Lung microvascular endothelial cell (primary cell): ENCODE data around the gene GRID2. TPM values are rescaled to one million over a fixed set of nuclear protein-coding genes. Genes with fewer than 3 reads are reported as not detected.
"Not testable (repeated sequence)": the region's sequence is repeated elsewhere in the genome, so short reads cannot be mapped to it uniquely, and the experiment has no call there.

Experiments
- DNase-seq, 2 donors: peaks; one replicate each; pipeline versions ENCODE4 v3.0.0 to v3.0.0-alpha.2; 2010; ENCODE audit warnings: low read depth in 2 of 2
- total RNA-seq: library from RNA; depleted of rRNA; stranded (reverse); fragments of >200 nt; gene quantifications from 2 replicates; pipeline ENCODE4 v1.2.1, GENCODE V29; 2014

GRID2 gene
- total RNA-seq, 1 donor from 2014 or later = not detected

DNA sequence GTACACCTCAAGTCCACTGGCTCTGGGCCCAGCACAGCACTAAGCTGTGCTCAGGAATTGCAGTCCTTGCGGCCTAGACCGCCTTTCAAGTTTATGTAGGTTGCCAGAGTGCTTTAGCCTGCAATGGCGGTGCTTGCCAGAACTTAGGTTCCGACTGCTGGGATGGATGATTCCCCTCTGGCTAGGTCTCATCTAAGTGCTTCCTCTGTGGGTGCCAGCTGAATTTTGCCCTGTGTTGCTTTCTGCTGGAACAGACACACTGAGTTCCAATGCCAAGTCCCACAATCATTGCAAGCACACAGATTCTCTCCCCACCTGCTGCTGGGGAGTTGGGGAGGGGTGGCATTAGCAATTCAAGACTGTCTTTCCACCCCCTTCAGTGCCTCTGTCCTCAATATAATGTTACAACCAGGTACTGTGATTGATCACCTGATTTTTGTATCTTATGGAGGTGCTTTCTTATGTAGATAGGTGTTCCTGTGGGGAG, 129.5 kb downstream of the GRID2 start:
- no peak for DNase-seq

DNA sequence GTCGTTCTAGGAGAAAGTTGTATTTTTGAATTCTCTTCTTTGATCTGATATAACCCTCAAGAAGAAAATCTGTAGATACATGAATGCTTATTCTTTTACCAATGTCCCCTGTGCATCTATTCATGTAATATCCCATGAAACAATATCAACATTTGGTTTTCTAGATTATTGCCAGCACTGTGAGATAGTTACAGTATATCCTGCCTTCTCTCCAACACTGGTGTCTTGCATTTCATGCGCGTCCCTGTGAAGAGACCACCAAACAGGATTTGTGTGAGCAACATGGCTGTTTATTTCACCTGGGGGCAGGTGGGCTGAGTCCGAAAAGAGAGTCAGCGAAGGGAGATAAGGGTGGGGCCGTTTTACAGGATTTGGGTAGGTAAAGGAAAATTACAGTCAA, 135.0 kb downstream of the GRID2 start:
- DNase-seq = not testable (repeated sequence)

DNA sequence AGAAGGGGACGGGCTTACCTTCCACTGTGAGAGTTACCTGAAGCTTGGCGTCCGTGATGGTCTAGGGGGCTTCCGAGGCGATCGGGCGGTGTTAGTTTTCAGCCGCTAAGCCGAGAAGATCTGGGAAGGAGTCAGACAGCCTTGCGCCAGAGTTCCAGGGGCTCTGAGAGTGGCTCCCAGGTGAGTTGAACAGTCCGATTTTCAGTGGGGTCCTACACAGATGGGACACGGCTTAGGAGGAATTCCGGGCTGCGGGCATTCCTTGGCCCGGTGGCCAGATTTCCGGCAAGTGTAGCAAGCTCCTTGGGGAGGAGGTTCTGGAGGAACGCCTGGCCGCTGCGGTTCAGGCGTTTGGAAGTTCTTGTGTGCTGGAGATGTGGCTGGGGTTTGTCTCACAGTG, 138.4 kb downstream of the GRID2 start:
- DNase-seq = not testable (repeated sequence)

- DNase-seq = not testable (repeated sequence)
Measured at GRCh38 chr4:92444143-92444843, 140.5 kb downstream of the GRID2 start.

GRCh38 chr4:92445127-92445526, 141.4 kb downstream of the GRID2 start:
- DNase-seq = no peak

DNA sequence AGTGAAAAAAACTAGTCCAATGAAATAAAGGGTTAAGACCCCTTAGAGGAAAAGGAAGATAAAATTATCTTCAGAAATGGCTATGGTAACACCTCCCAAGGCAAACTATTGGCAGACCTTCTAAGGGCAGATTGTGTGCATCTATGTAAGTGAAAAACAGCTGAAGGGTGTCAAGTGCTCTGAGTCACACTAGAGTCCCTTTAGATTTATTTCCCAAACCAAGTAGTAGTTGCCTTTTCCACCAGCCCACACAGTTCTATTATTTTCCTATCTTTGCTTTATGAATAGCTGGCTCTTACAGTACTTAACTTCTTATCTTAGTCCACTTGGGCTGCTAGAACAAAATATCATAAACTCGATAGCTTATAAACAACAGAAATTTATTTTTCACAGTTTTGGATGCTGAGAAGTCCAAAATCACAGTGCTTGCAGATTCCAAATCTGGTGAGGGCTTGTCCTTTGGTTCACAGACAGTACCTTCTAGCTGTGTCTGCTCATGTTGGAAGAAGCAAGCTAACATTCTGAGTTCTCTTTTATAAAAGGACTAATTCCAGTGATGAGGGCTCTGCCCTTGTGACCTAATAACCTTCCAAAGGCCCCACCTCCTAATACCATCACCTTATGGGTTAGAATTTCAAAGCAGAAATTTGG, 143.6 kb downstream of the GRID2 start:
- no peak for DNase-seq

GRCh38 chr4:92448176-92448575, 144.4 kb downstream of the GRID2 start:
- DNase-seq = not testable (repeated sequence)

DNA sequence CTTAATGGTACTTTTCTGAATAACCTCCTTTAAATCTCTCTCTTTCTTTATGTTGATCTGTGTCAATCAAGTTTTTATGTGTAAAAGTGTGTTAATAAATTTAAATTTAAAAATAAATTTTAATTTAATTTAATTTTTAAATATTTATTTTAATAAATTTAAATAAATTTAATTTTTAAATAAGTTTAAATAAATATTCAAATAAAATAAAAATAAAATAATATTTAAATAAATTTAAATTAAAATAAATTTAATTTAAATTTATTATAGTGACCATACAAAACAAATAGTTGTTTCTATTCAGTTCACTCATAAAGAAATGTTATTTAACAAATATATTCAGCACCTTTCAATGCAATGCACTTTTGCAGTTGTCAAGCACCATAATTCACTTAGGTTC, 146.9 kb downstream of the GRID2 start:
- DNase-seq = no peak

- no peak for DNase-seq
Measured at GRCh38 chr4:92451782-92452181, 148.0 kb downstream of the GRID2 start.

DNA sequence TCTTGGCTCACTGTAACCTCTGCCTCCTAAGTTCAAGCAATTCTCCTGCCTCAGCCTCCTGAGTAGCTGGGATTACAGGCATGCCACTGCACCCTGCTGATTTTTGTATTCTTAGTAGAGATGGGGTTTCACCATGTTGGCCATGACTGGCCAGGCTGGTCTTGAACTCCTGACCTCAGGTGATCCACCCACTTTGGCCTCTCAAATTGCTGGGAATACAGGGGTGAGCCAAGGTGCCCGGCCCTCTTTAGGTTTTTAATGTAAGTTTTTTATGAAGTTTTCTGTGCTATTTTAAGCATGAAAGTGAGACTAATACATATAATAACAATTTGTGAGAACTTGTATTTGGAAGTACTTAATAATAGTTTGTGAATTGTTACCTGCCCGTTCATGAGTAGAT, 148.6 kb downstream of the GRID2 start:
- not testable (repeated sequence) for DNase-seq

DNA sequence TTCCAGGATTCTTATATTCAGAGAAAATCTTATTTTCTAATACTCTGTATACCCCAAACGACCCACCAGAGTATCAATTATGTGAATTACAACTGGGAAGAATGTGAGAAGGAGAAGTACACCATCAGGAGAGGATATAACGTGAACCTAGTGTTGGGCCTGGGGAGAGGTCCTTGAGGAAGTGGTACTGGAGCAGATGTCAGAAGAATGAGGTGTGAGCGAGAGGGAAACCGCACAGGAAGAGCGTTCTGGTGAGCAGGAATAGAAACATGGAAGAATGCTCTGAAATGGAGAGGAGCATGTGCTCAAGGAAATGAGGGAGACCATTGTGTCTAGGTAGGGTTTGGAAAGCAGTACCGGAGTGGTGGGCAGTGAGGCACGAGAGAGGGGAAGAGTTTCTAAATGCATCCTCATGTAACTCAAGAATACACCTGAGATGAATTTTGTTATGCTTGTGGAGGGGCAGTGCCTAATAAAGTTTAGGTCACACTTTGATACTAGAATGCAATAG, 151.6 kb downstream of the GRID2 start:
- no peak for DNase-seq

- no peak for DNase-seq
Measured at GRCh38 chr4:92455951-92456350, 152.2 kb downstream of the GRID2 start.

- DNase-seq = no peak
Measured at GRCh38 chr4:92461732-92462131, 158.0 kb downstream of the GRID2 start.

DNA sequence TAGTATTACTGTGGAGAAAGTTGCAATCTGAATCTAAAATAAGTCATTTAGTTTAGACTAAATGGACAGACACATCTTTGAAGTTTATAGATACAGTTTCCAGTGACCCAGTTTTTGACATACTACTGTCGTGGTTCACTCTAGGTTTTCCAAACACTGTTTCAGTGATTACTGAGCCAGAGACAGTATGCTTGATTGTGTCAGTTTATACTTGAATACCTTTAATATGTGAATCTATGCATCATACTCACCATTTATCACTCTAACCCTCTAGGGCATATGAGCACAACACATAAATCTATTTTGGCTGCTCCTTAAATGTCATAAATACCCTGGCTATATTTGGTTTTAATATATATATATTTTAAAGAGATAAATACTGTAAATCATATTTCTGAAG, 173.5 kb downstream of the GRID2 start:
- DNase-seq = no peak

DNA sequence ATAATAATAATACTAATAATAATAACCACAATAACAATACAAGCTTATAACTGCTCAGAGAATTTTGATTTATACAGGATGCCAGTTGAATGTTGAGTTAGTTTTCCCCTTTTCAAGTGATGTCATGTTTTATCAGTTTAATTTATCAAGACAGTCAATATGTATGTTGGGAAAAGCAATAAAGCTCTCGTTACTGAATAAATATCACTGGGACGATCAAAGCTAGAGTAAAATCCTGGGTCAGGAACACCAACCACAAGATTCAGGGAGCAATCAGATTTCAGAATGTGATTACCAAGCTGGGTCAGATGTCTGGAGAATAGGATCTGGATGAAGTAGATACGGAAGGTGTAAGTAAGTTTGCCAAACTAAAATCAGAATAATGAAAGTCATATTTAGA, 179.6 kb downstream of the GRID2 start:
- DNase-seq = no peak

GRCh38 chr4:92488496-92488895, 184.7 kb downstream of the GRID2 start:
- no peak for DNase-seq

DNA sequence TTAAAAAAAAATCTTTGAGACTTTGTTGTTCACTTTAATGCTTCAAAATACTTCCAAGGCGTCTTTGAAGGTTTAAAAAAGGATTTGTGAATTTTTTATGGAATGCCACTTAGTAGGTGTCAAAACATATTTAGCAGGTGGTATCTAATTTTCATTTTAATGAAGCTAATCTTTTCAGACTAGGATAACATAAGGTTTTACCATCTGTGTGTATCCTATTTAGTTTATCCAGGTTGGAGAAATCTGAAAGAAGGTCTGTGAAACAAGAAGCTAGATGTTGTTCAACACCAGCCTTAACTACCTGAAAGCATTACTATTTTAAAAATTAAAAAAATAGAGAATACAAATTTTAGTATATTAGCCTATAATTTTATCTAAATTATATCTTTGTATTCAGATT, 193.4 kb downstream of the GRID2 start:
- no peak for DNase-seq

- no peak for DNase-seq
Measured at GRCh38 chr4:92501456-92501855, 197.7 kb downstream of the GRID2 start.

DNA sequence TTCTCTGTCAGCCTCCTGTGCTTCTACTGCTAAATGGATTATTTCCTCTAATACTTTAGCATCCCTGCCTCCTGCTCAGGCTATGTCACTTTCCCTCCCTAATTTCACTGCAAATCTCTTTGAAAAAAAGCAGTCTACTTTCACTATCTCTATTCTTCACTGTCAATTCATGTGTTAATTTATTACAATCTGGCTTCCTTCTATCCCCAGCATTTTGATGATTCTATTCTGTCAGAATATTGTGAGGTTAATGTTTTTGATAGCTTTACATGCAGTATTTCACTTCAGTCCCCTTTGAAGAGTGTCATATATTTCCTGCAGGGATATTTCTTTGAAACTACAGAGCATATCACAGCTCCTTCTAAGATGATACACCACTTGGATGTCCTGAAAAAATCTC, 203.2 kb downstream of the GRID2 start:
- DNase-seq = no peak

GRCh38 chr4:92514627-92515026, 210.9 kb downstream of the GRID2 start:
- DNase-seq = no peak

GRCh38 chr4:92516450-92516849, 212.7 kb downstream of the GRID2 start:
- no peak for DNase-seq

DNA sequence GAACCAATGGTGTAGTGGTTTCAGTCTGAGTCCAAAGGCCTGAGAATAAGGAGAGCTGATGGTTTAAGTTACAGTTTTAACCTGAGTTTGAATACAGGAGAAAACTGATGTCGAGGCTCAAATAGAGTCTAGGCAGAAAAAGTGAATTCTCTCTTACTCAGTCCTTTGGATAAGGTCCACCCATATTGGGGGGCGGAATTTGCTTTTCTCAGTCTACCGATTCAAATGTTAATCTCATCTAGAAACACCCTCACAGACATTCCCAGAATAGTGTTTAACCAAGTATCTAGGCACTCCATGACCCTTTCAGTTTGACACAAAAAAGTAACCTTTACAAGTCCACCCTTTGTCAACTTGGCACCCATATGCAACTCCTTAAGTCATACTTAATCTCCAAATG, 216.0 kb downstream of the GRID2 start:
- DNase-seq = no peak

DNA sequence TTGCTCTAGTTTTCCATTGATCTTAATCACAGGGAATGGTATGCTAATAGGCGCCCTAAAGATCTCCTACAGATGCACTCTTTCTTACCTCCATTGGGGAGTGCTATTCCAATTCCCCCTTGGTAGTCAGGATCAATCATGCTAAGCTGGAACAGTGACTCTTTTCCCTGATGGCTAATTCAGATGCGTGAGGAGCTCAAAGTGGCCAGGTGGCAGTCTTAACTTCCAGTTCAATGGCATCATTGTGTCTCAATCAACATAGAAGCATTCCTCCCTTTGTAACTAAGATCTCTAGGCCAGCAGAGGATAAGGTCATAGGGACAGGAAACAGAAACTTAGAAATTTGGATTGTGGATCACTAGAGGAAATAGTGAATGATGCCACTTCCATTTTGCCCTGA, 216.8 kb downstream of the GRID2 start:
- DNase-seq = peak in 1 of 2 donors; percentile 1
